Stimulated activated CD4-positive, alpha-beta T cell treated with anti-CD3 and anti-CD28 coated beads, Interleukin-1b, Interleukin-23, amount 100 ng/mL, for 24 hours (primary cell): ENCODE results near the gene AFF3.

ENCODE experiments used
- DNase-seq, 4 experiments: peaks; one replicate each; pipeline ENCODE4 v3.0.0-alpha.2; 2020; ENCODE audit warnings: low read depth in 4 of 4, low spot score in 1 of 4

AFF3 gene

DNA sequence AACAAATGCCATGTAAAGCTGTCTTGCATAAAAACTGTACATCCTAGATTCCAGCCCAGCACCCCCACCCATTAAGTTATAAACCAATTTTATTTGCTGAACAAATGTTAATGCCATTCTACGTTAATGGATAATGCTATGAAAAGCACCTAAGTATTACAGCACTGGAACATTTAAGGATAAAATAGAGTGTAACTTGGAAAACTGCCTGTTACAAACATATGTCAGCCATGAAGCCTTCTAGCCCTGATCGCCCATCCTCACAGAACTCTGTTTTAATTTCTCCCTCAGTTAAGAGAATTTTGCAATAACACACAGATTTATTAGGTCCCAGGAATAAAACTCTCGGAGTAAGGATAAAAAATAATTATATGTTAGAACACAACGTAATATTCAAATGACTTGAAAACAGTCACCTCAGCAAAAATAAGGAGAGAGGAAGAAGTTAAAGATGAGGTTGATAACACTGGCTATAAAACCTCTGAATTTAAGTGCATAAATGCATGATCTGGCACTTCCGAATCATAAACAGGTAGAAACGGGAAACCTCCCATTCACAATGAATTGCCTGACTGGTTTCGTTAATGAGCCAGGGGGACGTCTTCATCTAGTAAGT lies 308.7 kb downstream of the AFF3 start:
- DNase-seq, result no peak

- DNase-seq, result no peak
Observed at GRCh38 chr2:99832926-99833325, 309.5 kb downstream of the AFF3 start.

DNA sequence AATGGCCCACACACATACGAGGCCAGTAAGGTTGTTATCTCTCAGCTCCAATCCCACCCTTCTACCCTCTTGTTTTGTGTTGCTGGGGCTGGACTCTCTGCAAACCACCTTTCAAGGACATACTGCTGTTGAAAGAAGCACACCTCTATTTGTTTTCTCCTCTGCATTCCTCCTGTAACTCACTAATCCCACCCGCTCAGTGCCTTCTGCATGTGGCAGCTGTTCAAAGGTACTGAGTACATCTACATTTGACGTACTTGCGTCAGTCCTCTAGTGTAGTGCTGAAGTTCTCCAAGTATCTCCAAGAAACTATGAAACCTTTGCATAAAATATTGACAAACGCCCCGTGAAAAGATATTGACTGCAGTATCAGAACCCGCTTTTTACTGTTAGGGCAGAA lies 310.6 kb downstream of the AFF3 start:
- no peak for DNase-seq

GRCh38 chr2:99827296-99827999 lies 314.9 kb downstream of the AFF3 start:
- no peak for DNase-seq

GRCh38 chr2:99825630-99826029 lies 316.8 kb downstream of the AFF3 start:
- no peak for DNase-seq

GRCh38 chr2:99824758-99825157 lies 317.6 kb downstream of the AFF3 start:
- DNase-seq, result no peak

- DNase-seq, result no peak
Observed at GRCh38 chr2:99822474-99823207, 319.7 kb downstream of the AFF3 start.

DNA sequence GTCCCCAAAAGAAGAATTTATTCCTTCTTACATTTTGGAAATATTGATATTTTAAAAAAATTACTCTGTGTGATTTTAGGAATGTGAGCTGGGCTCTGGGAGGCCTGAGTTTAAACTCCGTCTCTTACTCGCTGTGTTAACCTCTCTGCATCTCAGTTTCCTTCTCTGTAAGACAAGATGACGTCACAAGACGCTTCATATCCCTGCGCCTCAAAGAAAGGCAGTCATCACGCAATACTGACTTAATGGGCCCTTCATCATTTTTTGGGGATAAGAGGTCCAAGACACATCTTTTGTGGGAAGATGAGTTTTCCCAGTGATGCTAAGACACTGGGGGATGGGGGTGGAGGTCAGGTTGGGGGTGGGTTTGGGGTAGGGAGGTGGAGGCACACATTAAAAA lies 320.4 kb downstream of the AFF3 start:
- no peak for DNase-seq

DNA sequence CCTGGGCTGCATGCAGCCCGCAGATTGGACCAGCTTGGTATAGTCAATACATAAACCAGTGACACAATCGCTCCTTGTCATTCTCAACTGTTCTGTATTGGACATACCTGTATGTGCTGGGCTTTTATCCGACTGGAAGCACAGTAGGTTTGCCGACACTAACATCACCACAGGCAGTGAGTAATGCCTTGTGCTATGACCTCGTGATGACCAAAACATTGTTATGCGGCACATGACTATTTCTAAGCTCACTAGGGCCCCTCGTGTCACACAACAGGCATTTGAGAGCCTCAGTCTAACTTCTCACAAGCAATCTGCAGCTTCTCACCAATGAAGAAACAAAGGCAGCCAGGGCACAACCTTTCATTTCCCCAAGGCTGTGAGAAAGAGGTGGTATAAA lies 320.8 kb downstream of the AFF3 start:
- no peak for DNase-seq

GRCh38 chr2:99821039-99821438 lies 321.4 kb downstream of the AFF3 start:
- no peak for DNase-seq

- no peak for DNase-seq
Observed at GRCh38 chr2:99819766-99820165, 322.6 kb downstream of the AFF3 start.

DNA sequence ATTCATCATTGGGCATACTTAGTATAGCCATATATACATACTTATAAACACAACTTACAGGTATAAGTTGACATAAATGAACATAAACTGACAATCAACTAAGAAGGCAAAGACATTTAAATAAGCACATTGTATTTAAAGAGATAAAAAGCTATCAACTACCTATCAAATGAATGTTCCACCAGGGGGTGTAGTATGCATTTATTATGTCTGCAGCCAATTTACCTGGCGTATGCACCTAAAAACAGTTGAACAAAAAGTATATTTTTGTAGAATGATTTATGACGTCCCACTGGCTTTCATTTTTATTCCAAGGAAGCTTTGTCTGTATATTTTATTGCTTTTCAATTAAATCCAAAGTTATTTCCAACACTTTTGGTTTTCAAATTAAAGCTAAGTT lies 323.5 kb downstream of the AFF3 start:
- no peak for DNase-seq

GRCh38 chr2:99816908-99817307 lies 325.5 kb downstream of the AFF3 start:
- no peak for DNase-seq

DNA sequence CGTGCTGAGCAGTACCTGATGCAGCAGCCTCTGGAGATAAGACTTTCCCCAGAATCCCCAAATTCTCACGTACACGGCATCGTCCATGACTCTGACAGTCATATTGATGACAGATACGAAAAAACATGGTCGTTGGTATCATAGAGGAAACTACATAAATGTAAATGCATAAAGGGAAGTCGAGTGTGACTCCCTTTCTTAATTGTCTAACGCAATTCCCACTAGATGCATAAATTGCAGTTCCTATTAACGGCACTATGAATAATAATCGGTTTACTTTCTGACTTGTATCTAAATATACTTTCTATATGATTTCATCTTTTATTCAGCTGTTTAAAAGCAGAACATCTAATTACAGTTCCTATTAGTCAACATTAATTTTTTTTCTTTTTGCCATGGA lies 330.0 kb downstream of the AFF3 start:
- no peak for DNase-seq

- DNase-seq, result no peak
Observed at GRCh38 chr2:99811544-99811943, 330.8 kb downstream of the AFF3 start.

DNA sequence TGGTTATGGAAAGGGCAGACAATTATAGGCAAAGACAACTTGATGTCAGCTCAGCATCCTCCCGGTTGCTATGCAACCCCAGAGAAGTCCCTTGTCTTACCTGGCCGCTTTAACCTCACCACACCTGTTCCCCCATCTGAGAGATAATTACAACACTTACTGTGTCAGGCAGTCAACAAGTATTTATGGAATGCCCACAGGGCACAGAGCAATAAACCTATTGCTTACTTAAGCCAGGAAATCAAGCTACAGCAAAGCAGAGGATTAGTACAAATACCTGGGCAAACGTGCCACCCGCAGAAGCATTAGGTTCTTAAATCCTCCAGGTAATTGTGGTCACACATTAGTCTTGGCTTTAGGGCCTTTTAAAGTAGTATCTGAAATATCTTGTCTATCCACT lies 332.2 kb downstream of the AFF3 start:
- DNase-seq, result no peak

DNA sequence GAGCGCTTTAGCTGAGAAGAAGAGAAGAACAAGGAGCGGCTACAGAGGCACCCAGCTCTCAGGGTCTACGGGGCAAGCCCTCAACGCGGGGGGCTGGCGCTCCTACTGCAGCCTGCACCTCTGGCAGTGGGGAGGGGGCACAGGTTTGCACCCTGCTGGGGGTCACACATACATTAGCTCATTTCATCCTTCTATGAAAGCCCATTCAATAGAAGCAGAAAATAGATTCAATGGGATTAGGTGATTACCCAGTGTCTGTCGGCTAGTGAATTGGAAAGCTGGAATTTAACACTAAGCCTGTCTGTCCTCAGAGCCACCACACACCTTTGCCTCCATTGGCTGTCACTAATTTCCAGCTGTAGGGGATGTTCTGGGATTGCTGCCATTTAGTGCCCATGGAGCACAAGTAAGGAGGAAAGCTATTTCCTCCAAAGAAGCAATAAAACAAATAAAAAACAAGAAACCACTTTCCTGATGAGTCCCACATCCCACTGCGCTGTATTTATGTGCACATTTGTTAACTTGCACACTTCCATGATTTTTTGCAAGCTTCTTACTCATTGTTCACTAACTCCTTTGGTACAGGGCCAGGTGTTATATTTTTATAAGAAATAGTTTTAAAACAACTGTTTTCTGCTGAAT lies 333.0 kb downstream of the AFF3 start:
- no peak for DNase-seq

DNA sequence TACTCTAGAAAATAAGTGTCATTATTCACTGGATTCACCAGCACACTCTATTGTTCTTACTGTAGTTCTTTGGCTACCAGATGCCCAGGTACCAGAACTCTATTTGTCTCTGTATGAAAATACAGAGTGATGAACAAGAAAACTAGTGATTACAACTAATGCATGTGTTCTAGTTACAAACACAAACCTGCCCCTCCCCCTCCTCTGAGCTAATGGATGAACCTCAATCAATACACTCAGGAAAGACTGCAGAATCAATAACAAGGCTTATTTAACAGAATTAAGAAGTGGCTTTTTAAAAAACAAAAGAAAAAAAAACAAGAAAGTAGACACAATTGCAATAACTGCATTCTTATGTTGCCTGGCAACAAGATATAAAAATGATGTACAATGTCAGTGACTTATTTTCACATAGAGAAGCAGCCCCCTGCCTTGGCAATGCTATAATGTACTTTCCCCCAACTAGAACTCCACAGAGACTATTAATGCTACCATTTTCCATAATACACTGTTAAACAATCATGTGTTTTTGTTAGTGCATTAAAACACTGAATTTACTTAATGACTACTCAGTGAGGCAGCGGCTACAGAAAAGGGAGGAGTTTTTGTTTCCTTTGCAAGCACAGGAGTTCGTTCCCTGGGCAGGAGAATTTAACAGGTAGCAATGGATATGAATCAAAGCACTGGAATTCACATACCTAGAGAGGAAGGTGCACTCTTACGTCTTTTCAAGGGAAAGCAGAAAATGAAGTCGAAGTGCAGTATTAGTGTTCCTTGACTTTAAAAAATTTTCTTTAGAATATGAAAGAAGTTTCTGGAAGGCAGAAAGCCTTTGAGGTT lies 333.8 kb downstream of the AFF3 start:
- no peak for DNase-seq

DNA sequence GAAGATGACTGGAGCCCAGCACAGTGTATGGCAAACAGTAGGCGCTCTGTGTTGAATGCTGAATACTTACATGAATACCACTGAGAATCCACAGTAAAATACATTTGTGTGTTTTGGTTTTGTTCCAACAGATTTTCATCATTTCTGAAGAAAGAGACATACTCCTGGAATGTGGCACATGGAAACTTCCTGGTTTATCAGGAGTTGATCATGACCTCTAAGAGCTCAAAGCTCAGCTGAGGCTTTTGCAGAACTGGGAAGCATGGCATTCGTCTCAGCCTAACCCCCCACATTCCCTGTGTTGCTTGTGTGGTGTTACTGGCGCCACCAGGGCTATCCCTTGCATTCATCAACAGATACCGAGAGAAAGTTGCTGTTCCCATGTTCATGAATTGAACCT lies 335.6 kb downstream of the AFF3 start:
- no peak for DNase-seq

DNA sequence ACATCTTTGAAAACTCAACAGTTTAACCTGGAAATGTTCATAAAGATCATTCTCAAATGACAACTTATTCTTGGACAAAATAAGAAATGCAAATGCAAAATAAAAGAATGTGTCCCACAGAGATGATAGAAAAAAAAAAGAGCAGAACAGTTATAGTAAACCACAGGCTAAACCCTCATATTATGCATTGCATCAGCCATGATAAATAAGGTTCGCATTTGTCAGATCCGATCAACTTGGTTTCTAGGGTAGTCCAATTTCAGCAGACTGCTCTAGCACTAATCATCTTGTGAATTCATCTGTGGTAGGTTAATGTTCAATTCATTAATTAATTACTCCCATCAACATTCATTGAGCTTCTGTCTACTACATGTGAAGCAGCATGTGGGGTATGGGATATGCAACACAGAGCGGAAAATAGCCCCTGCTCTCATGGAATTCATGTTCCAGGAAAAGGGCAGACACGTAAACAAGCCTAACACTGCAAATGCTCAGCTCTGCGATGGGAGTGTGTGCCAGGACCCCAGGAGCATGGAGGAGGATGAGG lies 336.4 kb downstream of the AFF3 start:
- no peak for DNase-seq

DNA sequence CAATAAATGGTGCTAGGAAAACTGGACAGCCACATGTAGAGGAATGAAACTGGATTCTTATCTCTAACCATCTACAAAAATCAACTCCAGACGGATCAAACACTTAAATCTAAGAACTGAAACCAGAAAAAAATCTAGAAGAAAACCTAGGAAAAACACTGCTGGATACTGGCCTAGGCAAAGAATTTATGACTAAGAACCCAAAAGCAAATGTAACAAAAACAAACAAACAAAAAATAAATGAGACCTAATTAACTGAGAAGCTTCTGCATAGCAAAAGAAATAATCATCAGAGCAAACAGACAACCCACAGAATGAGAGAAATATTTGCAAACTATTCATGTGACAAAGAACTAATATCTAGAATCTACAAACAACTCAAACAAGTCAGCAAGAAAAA lies 338.5 kb downstream of the AFF3 start:
- no peak for DNase-seq
